Adrenal gland (tissue), 12 donors: Measurements from ENCODE around the gene CD22. TPM values are rescaled to one million over a fixed set of nuclear protein-coding genes. Genes with fewer than 3 reads are reported as not detected.
A peak's percentile ranks its signal among the peaks of the same experiment; 100 is the strongest.

Experiments
- DNase-seq, 7 donors: peaks; one replicate each; pipeline ENCODE4 v3.0.0-alpha.2; 2019 to 2020
- H3K27ac ChIP-seq, 5 donors: fragments of 200-600 bp; sonication (generic) in 4 of 5; 1 replicate in 3 of 5; 2 replicates in 2 of 5; pipeline versions ENCODE4 v1.5.1 to v1.8.0; 2016 to 2020; ENCODE audit warnings: mild to moderate bottlenecking in 1 of 5
- H3K27me3 ChIP-seq: fragments of 200-600 bp; 2 replicates; pipeline ENCODE4 v1.8.0; 2021
- H3K36me3 ChIP-seq, 2 donors: fragments of 200-600 bp; replicated peaks in 1 of 2; 1 replicate in 1 of 2; 2 replicates in 1 of 2; pipeline versions ENCODE4 v1.5.1 to v1.8.0; 2018 to 2022
- H3K4me1 ChIP-seq, 2 donors: fragments of 200-600 bp; replicated peaks in 1 of 2; 1 replicate in 1 of 2; 2 replicates in 1 of 2; pipeline versions ENCODE4 v1.5.1 to v1.8.0; 2018 to 2021
- H3K4me3 ChIP-seq, 4 donors: fragments of 200-600 bp; sonication (generic) in 3 of 4; one replicate each; pipeline ENCODE4 v1.5.1; 2016 to 2018
- H3K9me3 ChIP-seq, 3 donors: fragments of 200-600 bp; sonication (generic) in 1 of 3; replicated peaks in 1 of 3; 1 replicate in 2 of 3; 2 replicates in 1 of 3; pipeline versions ENCODE4 v1.5.1 to v1.8.0; 2016 to 2021
- CTCF ChIP-seq, 6 experiments: fragments of 450-650 bp in 4 of 6; fragments of 200-600 bp in 2 of 6; sonication (generic) in 1 of 6; IDR thresholded peaks; 1 replicate in 5 of 6; 2 replicates in 1 of 6; pipeline versions ENCODE4 v1.5.1 to v1.8.0; 2016 to 2021; ENCODE audit warnings: antibody characterized with exemption in 6 of 6, mild to moderate bottlenecking in 2 of 6, moderate library complexity in 1 of 6
- POLR2A ChIP-seq, 2 donors: fragments of 450-650 bp; IDR thresholded peaks; one replicate each; pipeline ENCODE4 v1.6.1; 2017; ENCODE audit warnings: antibody characterized with exemption in 2 of 2, mild to moderate bottlenecking in 2 of 2, moderate library complexity in 1 of 2
- WGBS, 4 donors: extraction: QIAGEN DNeasy Blood & Tissue Kit in 2 of 4; methylation state at CpG; one replicate each; pipeline versions ENCODE4 v1.1.5 to v1.1.7; 2013 to 2017; 5-methylcytosine and 5-hydroxymethylcytosine counted together
- intact Hi-C, 2 donors: fragments of 100-400 bp; cut with DNase I; formaldehyde crosslinking; loops; one replicate each; pipeline versions ENCODE4 v1.14.1 to v1.15.0; 2022 to 2023
- polyA plus RNA-seq, 3 donors: library from polyadenylated mRNA; stranded (reverse); fragments of 200-250 nt in 2 of 3; fragments of 350-450 nt in 1 of 3; fragmentation: Illumina TruSeq in 1 of 3; extraction: RNeasy Lipid Tissue Mini Kit (QIAGEN cat#74804) in 1 of 3; gene quantifications; one replicate each; pipeline ENCODE4 v1.2.3, GENCODE V29; 2013 to 2014
- total RNA-seq, 9 donors: library from RNA; depleted of rRNA in 4 of 9; stranded (reverse); fragments of >200 nt in 4 of 9; fragments of 120-200 nt in 1 of 9; fragmentation: NEBNext Ultra II Directional in 1 of 9; extraction: Animal tissue kit (Norgen Biotek cat#: 25700) in 1 of 9; gene quantifications; one replicate each; pipeline versions ENCODE4 v1.1.0 to v1.2.4, GENCODE V29; 2013 to 2023
- donor health status: healthy with polysubstance abuse.
- donor health status: Bipolar disorder and iron deficiency.
- donor health status: DM: yes; HTN: yes; CAD: no.
- donor health status: DM: no; HTN: no; CAD: no.
- donor health status: DM: no; HTN: no; CAD: no.
- donor health status: DM: yes; HTN: yes; CAD: no.

The CD22 gene
- total and polyA plus RNA-seq, 12 donors: 1.8 to 16.1 (median 6.2) TPM

DNA sequence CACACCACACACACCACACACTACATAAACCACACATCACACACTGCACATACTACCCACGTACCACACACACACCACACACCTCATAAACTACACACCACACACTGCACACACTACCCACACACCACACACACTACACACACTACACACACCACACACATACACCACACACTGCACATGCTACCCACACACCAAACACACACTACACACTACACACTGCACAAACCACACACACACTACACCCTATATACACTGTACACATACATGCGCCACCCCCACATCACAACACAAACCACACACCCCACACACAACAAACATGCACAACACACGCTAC, 31.5 kb upstream of the CD22 start:
- Histone ChIP-seq H3K36me3 (no peaks in the 10 kb centered on the region), H3K4me3 (no peak overlapping the region), H3K27ac (no peak overlapping the region), H3K4me1 (no peaks in the 10 kb centered on the region), H3K27me3 (no peaks in the 10 kb centered on the region), H3K9me3 (no peaks in the 10 kb centered on the region)
- TF ChIP-seq CTCF (IDR thresholded peaks at IDR 0.05) (no peak), POLR2A (IDR thresholded peaks at IDR 0.05) (no peak)
- 85 to 96% (median 91%) methylated on average over 3 of the region's 3 CpGs for WGBS, 4 donors
- intact Hi-C loops: no loop called here
- DNase-seq: no peak

DNA sequence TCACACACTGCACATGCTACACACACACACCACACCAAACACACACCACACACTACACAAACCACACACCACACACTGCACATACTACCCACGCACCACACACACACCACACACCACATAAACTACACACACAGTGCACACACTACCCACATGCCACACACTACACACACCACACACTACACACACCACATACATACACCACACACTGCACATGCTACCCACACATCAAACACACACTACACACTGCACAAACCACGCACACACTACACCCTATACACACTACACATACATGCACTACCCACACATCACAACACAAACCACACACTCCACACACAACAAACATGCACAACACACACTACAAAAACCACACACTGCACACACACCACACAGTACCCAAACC, 31.1 kb upstream of the CD22 start:
- H3K27ac ChIP-seq: no peak overlapping the region
- no peak overlapping the region for H3K4me3 ChIP-seq
- H3K9me3 ChIP-seq: no peaks in the 10 kb centered on the region
- intact Hi-C loops: no loop called here
- TF ChIP-seq CTCF (IDR thresholded peaks at IDR 0.05) (no peak), POLR2A (IDR thresholded peaks at IDR 0.05) (no peak)
- DNase-seq: no peak
- H3K4me1 ChIP-seq: no peaks in the 10 kb centered on the region
- H3K27me3 ChIP-seq: no peaks in the 10 kb centered on the region
- 82 to 93% (median 91%) methylated on average over 2 of the region's 2 CpGs for WGBS, 4 donors
- H3K36me3 ChIP-seq: no peaks in the 10 kb centered on the region

GRCh38 chr19:35298561-35298972, 30.4 kb upstream of the CD22 start:
- DNase-seq: no peak
- WGBS, 4 donors: 86 to 94% (median 91%) methylated on average over 5 of the region's 5 CpGs
- no peak overlapping the region for H3K27ac ChIP-seq
- H3K4me1 ChIP-seq: no peaks in the 10 kb centered on the region
- H3K4me3 ChIP-seq: no peak overlapping the region
- no peaks in the 10 kb centered on the region for H3K27me3 ChIP-seq
- intact Hi-C loops: no loop called here
- H3K9me3 ChIP-seq: no peaks in the 10 kb centered on the region
- no peaks in the 10 kb centered on the region for H3K36me3 ChIP-seq
- TF ChIP-seq CTCF (IDR thresholded peaks at IDR 0.05): no peak
- TF ChIP-seq POLR2A (IDR thresholded peaks at IDR 0.05): no peak

- no peak overlapping the region for H3K27ac ChIP-seq
Measured at GRCh38 chr19:35299523-35300338, 29.3 kb upstream of the CD22 start.

More at GRCh38 chr19:35299523-35300338, 29.3 kb upstream of the CD22 start:
- Histone ChIP-seq H3K36me3 (no peaks in the 10 kb centered on the region), H3K4me1 (no peaks in the 10 kb centered on the region), H3K27me3 (no peaks in the 10 kb centered on the region), H3K4me3 (no peak overlapping the region), H3K9me3 (no peaks in the 10 kb centered on the region)
- 48 to 54% (median 51%) methylated on average over 13 to 51 of the region's 55 CpGs for WGBS, 4 donors
- peak in 2 of 7 donors; percentile 41 to 46 for DNase-seq
- TF ChIP-seq CTCF (IDR thresholded peaks at IDR 0.05) (no peak), POLR2A (IDR thresholded peaks at IDR 0.05) (no peak)
- intact Hi-C loops: no loop called here
